Retinal pigment epithelial cell (primary cell): ENCODE measurements around the gene GLDC.
A peak's percentile ranks its signal among the peaks of the same experiment; 100 is the strongest.

ENCODE experiments used
- DNase-seq: peaks from one replicate; pipeline ENCODE4 v3.0.0-alpha.2; 2010; ENCODE audit warnings: low read depth
- H3K4me3 ChIP-seq: 2 replicates; pipeline ENCODE4 v1.5.1; 2011; ENCODE audit warnings: mild to moderate bottlenecking, low read length, control low read depth, moderate library complexity
- TF ChIP-seq, protein P1 (sequence below): conservative IDR thresholded peaks from 2 replicates; pipeline ENCODE4 v1.5.1; 2011; ENCODE audit warnings: low read depth, low read length, control low read depth, inconsistent platforms

The GLDC gene

DNA sequence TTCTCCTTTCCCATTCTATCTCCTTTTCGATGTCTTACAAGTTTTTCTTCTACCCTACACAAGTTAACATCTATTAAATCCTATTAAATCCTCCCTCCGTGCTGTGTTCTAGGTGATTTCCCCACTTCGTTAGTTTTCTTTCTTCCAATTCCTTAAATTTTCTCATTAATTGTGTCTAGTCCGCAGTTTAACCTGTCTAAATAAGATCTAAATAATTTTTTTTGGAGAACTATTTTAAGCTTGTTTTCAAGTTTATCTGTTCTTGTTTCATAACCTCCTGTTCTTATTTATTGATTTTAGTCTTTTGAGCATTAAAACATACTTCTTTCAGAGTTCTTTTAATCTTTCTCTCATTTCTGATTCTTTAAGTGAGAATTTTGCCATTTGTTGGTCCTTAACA lies 123.3 kb downstream of the GLDC start:
- no peak for DNase-seq
- TF ChIP-seq, protein P1, sequence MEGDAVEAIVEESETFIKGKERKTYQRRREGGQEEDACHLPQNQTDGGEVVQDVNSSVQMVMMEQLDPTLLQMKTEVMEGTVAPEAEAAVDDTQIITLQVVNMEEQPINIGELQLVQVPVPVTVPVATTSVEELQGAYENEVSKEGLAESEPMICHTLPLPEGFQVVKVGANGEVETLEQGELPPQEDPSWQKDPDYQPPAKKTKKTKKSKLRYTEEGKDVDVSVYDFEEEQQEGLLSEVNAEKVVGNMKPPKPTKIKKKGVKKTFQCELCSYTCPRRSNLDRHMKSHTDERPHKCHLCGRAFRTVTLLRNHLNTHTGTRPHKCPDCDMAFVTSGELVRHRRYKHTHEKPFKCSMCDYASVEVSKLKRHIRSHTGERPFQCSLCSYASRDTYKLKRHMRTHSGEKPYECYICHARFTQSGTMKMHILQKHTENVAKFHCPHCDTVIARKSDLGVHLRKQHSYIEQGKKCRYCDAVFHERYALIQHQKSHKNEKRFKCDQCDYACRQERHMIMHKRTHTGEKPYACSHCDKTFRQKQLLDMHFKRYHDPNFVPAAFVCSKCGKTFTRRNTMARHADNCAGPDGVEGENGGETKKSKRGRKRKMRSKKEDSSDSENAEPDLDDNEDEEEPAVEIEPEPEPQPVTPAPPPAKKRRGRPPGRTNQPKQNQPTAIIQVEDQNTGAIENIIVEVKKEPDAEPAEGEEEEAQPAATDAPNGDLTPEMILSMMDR: no peak
- no peak overlapping the region for H3K4me3 ChIP-seq

DNA sequence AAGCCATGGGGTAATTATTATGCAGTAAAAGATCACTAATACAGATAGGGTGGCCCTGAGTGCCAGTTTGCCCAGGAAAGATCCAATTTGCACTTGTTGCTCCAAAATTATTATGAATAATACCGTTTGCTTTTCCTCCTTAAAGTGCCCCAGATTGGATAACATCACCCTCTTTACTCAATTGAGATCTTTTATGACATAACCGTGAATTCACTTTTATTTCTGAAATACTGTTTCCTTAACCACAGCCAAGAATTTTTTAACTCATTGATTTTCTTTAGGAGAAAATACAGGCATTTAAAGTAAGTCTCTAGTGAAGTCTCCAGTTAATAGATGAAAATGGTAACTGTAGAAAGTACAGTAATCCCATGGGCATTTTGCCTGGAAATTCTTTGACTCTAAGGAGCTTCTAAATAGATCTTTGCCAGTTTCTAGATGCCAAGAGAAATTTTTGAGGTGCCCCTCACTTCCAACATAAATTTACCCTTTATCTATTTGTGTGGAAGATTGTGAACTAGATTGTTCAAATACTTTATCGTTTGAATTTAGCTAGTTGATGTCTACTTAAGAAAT lies 133.4 kb downstream of the GLDC start:
- peak; percentile 37 for DNase-seq
- H3K4me3 ChIP-seq: no peak overlapping the region
- TF ChIP-seq, protein P1: no peak

DNA sequence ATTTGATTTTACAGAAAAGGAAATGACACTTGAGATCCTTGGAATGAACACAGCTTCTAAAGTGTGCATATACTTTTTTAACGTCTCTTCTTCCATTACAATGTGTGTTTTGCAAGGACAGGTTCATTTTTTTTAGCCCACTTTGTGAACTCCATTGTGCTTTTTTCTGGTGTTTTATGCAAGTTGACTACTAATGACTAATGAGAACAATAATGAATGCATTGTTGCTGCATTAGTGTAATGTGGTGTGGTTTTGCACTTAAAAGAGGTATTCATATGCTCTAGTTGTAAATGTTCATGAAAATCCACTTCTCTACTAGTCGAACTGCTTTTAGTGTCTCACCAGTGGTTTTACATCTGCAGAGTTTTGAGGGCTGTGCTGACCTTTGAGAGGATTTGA lies 139.0 kb downstream of the GLDC start:
- H3K4me3 ChIP-seq: no peak overlapping the region
- no peak for DNase-seq
- TF ChIP-seq, protein P1: no peak

DNA sequence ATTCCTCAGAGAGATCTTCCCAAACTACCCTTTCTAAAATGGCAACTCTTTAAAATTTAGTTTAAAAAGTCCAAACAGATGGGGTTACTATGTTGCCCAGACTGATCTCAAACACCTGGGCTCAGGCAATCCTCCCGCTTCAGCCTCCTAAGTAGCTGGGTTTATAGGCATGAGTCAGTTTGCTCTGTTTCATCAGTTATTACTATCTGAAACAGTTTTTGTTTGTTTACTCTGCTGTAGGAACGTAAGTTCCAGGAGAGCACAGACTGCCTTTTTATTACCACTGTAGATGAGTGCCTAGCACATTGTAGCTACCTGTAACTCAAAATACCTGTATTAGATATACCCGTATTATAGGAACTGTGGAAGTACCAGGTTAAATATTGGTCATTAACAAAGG lies 143.1 kb downstream of the GLDC start:
- no peak for DNase-seq
- no peak overlapping the region for H3K4me3 ChIP-seq
- TF ChIP-seq, protein P1: no peak

DNA sequence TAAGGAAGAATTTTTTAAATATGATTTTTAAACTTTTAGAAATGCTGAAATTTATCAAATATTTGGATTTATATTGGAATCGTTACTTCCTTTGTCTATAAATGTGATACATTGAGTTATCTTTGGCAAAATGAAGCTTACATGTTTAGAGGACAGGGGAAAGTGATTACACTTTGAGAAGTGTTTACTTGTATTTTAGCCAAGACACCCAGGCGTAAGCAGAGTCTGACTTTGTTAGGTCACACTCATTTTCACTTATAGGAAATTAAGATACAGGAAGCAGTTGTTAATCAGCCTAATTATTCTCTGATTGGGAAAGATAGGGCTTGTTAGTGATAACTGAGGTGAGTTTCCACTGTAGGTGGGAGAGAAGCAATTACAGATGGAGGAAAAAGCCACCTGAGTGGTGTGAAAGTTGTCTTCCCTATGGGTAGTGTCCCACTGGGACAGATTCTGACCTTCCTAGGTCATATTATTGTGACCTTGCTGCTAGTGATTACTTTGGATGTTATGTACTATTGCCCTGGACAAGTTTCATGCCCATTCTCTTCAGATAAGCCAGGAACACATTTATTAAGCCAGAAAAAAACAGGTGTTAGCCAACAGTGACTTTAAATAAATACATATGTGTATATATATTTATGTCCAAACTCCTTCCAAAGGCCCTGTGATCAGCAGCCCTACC lies 143.9 kb downstream of the GLDC start:
- DNase-seq: no peak
- TF ChIP-seq, protein P1: no peak
- H3K4me3 ChIP-seq: no peak overlapping the region

DNA sequence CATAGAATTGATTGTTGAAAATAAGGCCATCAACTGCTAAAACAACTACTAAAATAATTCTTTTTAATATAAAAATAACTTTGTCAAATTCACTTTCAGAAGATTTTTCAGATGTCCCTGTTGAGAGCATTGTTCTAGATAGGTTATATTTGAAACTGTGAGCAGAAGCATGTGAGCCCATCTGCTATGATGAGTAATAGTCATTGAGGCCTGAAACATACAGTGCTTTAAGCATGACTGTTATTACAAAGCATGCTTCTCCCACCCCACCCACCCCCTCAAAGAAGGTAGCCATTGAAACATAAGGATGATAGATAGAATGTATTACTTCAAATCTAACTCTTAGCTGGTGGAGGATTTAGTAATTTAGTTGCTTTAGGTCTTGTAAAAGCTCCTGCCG lies 146.5 kb downstream of the GLDC start:
- no peak for DNase-seq
- TF ChIP-seq, protein P1: no peak
- H3K4me3 ChIP-seq: no peak overlapping the region

DNA sequence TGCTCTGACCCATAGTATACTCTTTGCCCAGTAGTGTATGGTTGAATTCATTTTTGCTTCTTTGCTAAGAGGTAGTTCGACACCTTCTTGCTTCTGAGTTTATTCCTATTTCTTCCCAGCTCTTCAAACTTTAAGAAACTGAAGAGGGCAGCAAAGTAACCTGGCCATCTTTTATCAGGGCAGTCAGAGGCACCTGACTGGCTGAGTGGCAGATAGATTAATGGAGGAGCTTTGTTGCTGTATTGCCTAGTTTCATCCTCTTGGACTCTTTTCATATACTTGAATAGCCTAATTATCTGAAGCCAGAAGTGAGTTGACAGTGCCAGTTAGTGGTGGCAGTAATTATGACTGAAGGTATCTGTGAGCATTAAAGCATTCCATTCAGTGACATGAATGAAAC lies 150.1 kb downstream of the GLDC start:
- H3K4me3 ChIP-seq: no peak overlapping the region
- TF ChIP-seq, protein P1: peak; percentile 8
- no peak for DNase-seq
